BE2C (cell line): ENCODE measurements around the gene CCNC.
A peak's percentile ranks its signal among the peaks of the same experiment; 100 is the strongest.

ENCODE experiments used
- DNase-seq: peaks from one replicate; pipeline ENCODE4 v3.0.0-alpha.2; 2020
- H3K27me3 ChIP-seq: fragments of 250-450 bp; sonication (Bioruptor Pico); 2 replicates; pipeline ENCODE4 v1.5.1; 2020; ENCODE audit warnings: mild to moderate bottlenecking
- H3K36me3 ChIP-seq: fragments of 250-450 bp; sonication (Bioruptor Pico); 2 replicates; pipeline ENCODE4 v1.5.1; 2020; ENCODE audit warnings: mild to moderate bottlenecking
- H3K4me1 ChIP-seq: fragments of 250-450 bp; sonication (Bioruptor Pico); 2 replicates; pipeline ENCODE4 v1.5.1; 2020
- H3K4me3 ChIP-seq: 2 replicates; pipeline ENCODE4 v1.5.1; 2011; ENCODE audit warnings: low read depth, low read length
- H3K9me3 ChIP-seq: fragments of 250-450 bp; sonication (Bioruptor Pico); 2 replicates; pipeline ENCODE4 v1.5.1; 2020
- CTCF ChIP-seq: IDR thresholded peaks from 2 replicates; pipeline ENCODE4 v1.5.1; 2012; ENCODE audit warnings: mild to moderate bottlenecking, low read depth, low read length

The CCNC gene

GRCh38 chr6:99612551-99613408 lies 44.3 kb upstream of the CCNC start:
- TF ChIP-seq CTCF = no peak
- peak overlapping the region; percentile 7; the same call in 1 of the 2 replicates for H3K4me3 ChIP-seq
- no peaks in the 10 kb centered on the region for H3K9me3 ChIP-seq
- no peaks in the 10 kb centered on the region for H3K4me1 ChIP-seq
- H3K36me3 ChIP-seq = no peaks in the 10 kb centered on the region
- peaks cover 98% of the 10 kb centered on the region for H3K27me3 ChIP-seq
- no peak for DNase-seq

- TF ChIP-seq CTCF = no peak
- H3K27me3 ChIP-seq = peaks cover 98% of the 10 kb centered on the region
- no peak for DNase-seq
- no peak overlapping the region for H3K4me3 ChIP-seq
- no peaks in the 10 kb centered on the region for H3K9me3 ChIP-seq
- H3K36me3 ChIP-seq = no peaks in the 10 kb centered on the region
- H3K4me1 ChIP-seq = no peaks in the 10 kb centered on the region
Observed at GRCh38 chr6:99611148-99611547, 42.7 kb upstream of the CCNC start.

- H3K9me3 ChIP-seq = no peaks in the 10 kb centered on the region
- no peaks in the 10 kb centered on the region for H3K36me3 ChIP-seq
- no peak for DNase-seq
- no peak overlapping the region for H3K4me3 ChIP-seq
- TF ChIP-seq CTCF = no peak
- H3K4me1 ChIP-seq = no peaks in the 10 kb centered on the region
- H3K27me3 ChIP-seq = peaks cover 98% of the 10 kb centered on the region
Observed at GRCh38 chr6:99609905-99610489, 41.5 kb upstream of the CCNC start.

- TF ChIP-seq CTCF = no peak
- DNase-seq = no peak
- Histone ChIP-seq H3K9me3 (no peaks in the 10 kb centered on the region), H3K27me3 (peaks cover 98% of the 10 kb centered on the region), H3K4me1 (no peaks in the 10 kb centered on the region), H3K36me3 (no peaks in the 10 kb centered on the region), H3K4me3 (no peak overlapping the region)
Observed at GRCh38 chr6:99608886-99609482, 40.5 kb upstream of the CCNC start.

- TF ChIP-seq CTCF = no peak
- no peak for DNase-seq
- H3K27me3 ChIP-seq = peaks cover 98% of the 10 kb centered on the region
- no peak overlapping the region for H3K4me3 ChIP-seq
- H3K4me1 ChIP-seq = no peaks in the 10 kb centered on the region
- H3K36me3 ChIP-seq = no peaks in the 10 kb centered on the region
- H3K9me3 ChIP-seq = no peaks in the 10 kb centered on the region
Observed at GRCh38 chr6:99608059-99608885, 39.8 kb upstream of the CCNC start.
